GM18868 (cell line): Measurements from ENCODE around the gene CACNA1F.

Experiments used
- ATAC-seq: cut with Tn5 transposase; IDR thresholded peaks from one replicate; pipeline ENCODE4 v1.9.1; 2021; ENCODE audit warnings: mild to moderate bottlenecking, moderate library complexity; ENCODE audit not compliant: unreplicated experiment

CACNA1F gene

DNA sequence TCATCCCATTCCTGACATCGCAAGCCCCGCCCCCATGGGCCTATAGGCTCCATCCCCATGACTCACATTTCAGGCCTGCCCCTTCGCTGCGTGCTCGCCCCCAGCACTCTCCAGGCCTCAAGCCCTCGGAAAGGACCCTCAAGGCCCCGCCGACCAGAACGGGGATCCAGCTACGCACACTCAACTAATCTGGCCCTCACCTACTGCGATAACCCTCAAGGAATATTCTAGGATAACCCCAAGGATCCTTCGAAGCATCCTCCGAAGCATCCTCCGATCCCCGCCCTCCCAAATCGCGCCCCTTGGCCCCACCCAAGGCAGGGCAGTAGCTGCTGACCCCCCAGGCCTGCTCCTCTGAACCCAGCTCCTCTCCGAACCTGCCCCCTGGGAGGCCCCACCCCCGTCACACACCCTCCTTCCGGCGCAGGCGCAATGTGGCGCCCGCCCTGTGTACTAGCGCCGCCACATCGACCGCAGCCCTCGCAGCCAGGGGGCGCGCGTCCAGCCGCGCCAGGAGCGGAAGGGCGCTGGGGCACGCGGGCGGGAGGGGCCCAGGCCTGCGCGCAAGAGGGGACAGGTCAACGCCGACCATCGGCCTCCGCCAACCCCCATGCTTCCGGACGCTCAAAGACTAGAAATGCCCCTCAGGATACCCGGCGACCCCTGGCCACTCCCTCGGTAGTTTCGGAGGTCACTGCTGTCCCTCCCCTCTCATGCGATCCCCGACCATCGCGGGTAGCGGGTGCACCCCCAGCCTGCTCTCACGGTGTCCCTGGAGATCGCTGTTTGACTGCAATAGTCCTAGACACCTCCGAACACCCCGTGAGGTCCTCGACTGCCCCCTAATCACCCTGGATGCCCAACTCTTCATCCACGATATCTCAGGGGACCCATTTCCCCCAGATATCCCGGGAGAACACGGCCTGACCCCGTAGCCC, 77.0 kb downstream of the CACNA1F start:
- ATAC-seq: peak; percentile 83

DNA sequence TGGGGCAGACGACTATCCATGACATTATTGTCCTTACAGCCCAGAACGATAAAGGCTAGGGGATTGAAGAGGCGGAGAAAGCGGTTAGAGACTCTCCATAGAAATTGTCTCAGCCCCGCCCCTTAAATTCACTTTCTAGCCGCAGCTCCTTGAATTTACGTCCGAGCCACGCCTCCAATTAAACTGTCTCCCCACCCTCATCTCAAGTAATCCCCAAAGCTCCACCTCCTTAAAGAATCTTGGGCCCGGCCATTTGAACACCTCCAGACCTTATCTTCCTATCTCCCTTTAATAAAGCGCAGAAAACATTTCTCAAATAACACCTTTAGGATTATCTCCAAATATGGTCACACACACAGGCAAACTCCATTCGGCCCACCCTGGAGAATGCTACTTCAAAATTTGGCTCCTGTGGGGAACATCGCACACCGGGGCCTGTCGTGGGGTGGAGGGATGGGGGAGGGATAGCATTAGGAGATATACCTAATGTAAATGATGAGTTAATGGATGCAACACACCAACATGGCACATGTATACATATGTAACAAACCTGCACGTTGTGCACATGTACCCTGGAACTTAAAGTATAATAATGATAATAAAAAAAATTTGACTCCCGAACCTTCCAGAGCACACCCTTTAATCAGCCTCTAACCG, 77.8 kb downstream of the CACNA1F start:
- ATAC-seq: peak; percentile 17
